T-helper 2 cell treated with Interferon-gamma antibody and Interleukin-4, amounts not matched to agents 5 μg/mL and 100 μg/mL, for 36 hours (primary cell): ENCODE data around the gene USP3.
"Not testable (repeated sequence)": the region's sequence is repeated elsewhere in the genome, so short reads cannot be mapped to it uniquely, and the experiment has no call there.

Experiments
- DNase-seq: peaks from one replicate; pipeline ENCODE4 v3.0.0; 2021; ENCODE audit warnings: low spot score
- H3K27ac Mint-ChIP-seq: one replicate; pipeline ENCODE4 v1.8.0; 2021; ENCODE audit warnings: mild to moderate bottlenecking, mixed read lengths
- H3K27me3 Mint-ChIP-seq: one replicate; pipeline ENCODE4 v1.8.0; 2021; ENCODE audit warnings: low read depth, mixed read lengths
- H3K36me3 Mint-ChIP-seq: one replicate; pipeline ENCODE4 v1.8.0; 2021; ENCODE audit warnings: low read depth, mixed read lengths
- H3K4me1 Mint-ChIP-seq: one replicate; pipeline ENCODE4 v1.8.0; 2021; ENCODE audit warnings: low read depth, mixed read lengths
- H3K4me3 Mint-ChIP-seq: one replicate; pipeline ENCODE4 v1.8.0; 2022; ENCODE audit warnings: mild to moderate bottlenecking, moderate library complexity, mixed read lengths
- H3K9me3 Mint-ChIP-seq: one replicate; pipeline ENCODE4 v1.8.0; 2021; ENCODE audit warnings: mixed read lengths

The USP3 gene

GRCh38 chr15:63507878-63508818, 3.8 kb downstream of the USP3 start:
- no peak for DNase-seq
- no peak overlapping the region for H3K27ac Mint-ChIP-seq
- no peaks in the 10 kb centered on the region for H3K27me3 Mint-ChIP-seq
- H3K4me1 Mint-ChIP-seq, result peaks cover 64% of the 10 kb centered on the region
- H3K4me3 Mint-ChIP-seq, result peak overlapping the region; percentile 35
- H3K9me3 Mint-ChIP-seq, result no peaks in the 10 kb centered on the region
- H3K36me3 Mint-ChIP-seq, result peaks cover 2% of the 10 kb centered on the region

GRCh38 chr15:63509056-63509954, 4.9 kb downstream of the USP3 start:
- H3K27ac Mint-ChIP-seq, result no peak overlapping the region
- H3K36me3 Mint-ChIP-seq, result peaks cover 2% of the 10 kb centered on the region
- H3K9me3 Mint-ChIP-seq, result no peaks in the 10 kb centered on the region
- no peaks in the 10 kb centered on the region for H3K27me3 Mint-ChIP-seq
- H3K4me1 Mint-ChIP-seq, result peaks cover 59% of the 10 kb centered on the region
- no peak for DNase-seq
- H3K4me3 Mint-ChIP-seq, result no peak overlapping the region

- Mint-ChIP-seq H3K27me3 (no peaks in the 10 kb centered on the region), H3K4me3 (peak overlapping the region; percentile 40), H3K4me1 (peaks cover 65% of the 10 kb centered on the region), H3K9me3 (no peaks in the 10 kb centered on the region), H3K36me3 (peaks cover 2% of the 10 kb centered on the region), H3K27ac (peak overlapping the region; percentile 59)
- DNase-seq, result no peak
Measured at GRCh38 chr15:63509955-63510940, 5.9 kb downstream of the USP3 start.

GRCh38 chr15:63512148-63512547, 7.8 kb downstream of the USP3 start:
- Mint-ChIP-seq H3K9me3 (no peaks in the 10 kb centered on the region), H3K4me3 (no peak overlapping the region), H3K27ac (no peak overlapping the region), H3K36me3 (peaks cover 3% of the 10 kb centered on the region), H3K4me1 (peaks cover 61% of the 10 kb centered on the region), H3K27me3 (no peaks in the 10 kb centered on the region)
- DNase-seq, result no peak

- H3K9me3 Mint-ChIP-seq, result no peaks in the 10 kb centered on the region
- H3K4me1 Mint-ChIP-seq, result peaks cover 62% of the 10 kb centered on the region
- no peak for DNase-seq
- H3K27ac Mint-ChIP-seq, result no peak overlapping the region
- H3K27me3 Mint-ChIP-seq, result no peaks in the 10 kb centered on the region
- peaks cover 3% of the 10 kb centered on the region for H3K36me3 Mint-ChIP-seq
- no peak overlapping the region for H3K4me3 Mint-ChIP-seq
Measured at GRCh38 chr15:63513271-63513670, 8.9 kb downstream of the USP3 start.

- H3K27ac Mint-ChIP-seq, result no peak overlapping the region
- H3K4me3 Mint-ChIP-seq, result no peak overlapping the region
- H3K27me3 Mint-ChIP-seq, result no peaks in the 10 kb centered on the region
- H3K4me1 Mint-ChIP-seq, result peaks cover 57% of the 10 kb centered on the region
- H3K9me3 Mint-ChIP-seq, result no peaks in the 10 kb centered on the region
- DNase-seq, result no peak
- peaks cover 3% of the 10 kb centered on the region for H3K36me3 Mint-ChIP-seq
Measured at GRCh38 chr15:63513728-63514127, 9.3 kb downstream of the USP3 start.

GRCh38 chr15:63514531-63514943, 10.1 kb downstream of the USP3 start:
- H3K27ac Mint-ChIP-seq, result no peak overlapping the region
- no peaks in the 10 kb centered on the region for H3K9me3 Mint-ChIP-seq
- H3K4me3 Mint-ChIP-seq, result no peak overlapping the region
- H3K36me3 Mint-ChIP-seq, result peaks cover 3% of the 10 kb centered on the region
- H3K4me1 Mint-ChIP-seq, result peaks cover 53% of the 10 kb centered on the region
- no peaks in the 10 kb centered on the region for H3K27me3 Mint-ChIP-seq
- no peak for DNase-seq

GRCh38 chr15:63517202-63517601, 12.8 kb downstream of the USP3 start:
- H3K9me3 Mint-ChIP-seq, result no peaks in the 10 kb centered on the region
- H3K36me3 Mint-ChIP-seq, result peaks cover 2% of the 10 kb centered on the region
- DNase-seq, result no peak
- H3K4me1 Mint-ChIP-seq, result peaks cover 39% of the 10 kb centered on the region
- H3K27ac Mint-ChIP-seq, result no peak overlapping the region
- no peaks in the 10 kb centered on the region for H3K27me3 Mint-ChIP-seq
- no peak overlapping the region for H3K4me3 Mint-ChIP-seq

GRCh38 chr15:63517628-63518027, 13.2 kb downstream of the USP3 start:
- peaks cover 2% of the 10 kb centered on the region for H3K36me3 Mint-ChIP-seq
- peak overlapping the region; percentile 9 for H3K4me3 Mint-ChIP-seq

GRCh38 chr15:63519041-63519440, 14.6 kb downstream of the USP3 start:
- Mint-ChIP-seq H3K27me3 (no peaks in the 10 kb centered on the region), H3K4me3 (no peak overlapping the region), H3K9me3 (no peaks in the 10 kb centered on the region), H3K36me3 (peaks cover 2% of the 10 kb centered on the region), H3K4me1 (peaks cover 44% of the 10 kb centered on the region), H3K27ac (no peak overlapping the region)
- no peak for DNase-seq

More at GRCh38 chr15:63517628-63518027, 13.2 kb downstream of the USP3 start:
- Mint-ChIP-seq H3K9me3 (no peaks in the 10 kb centered on the region), H3K27ac (no peak overlapping the region), H3K27me3 (no peaks in the 10 kb centered on the region), H3K4me1 (peaks cover 37% of the 10 kb centered on the region)
- DNase-seq, result no peak

- peaks cover 2% of the 10 kb centered on the region for H3K36me3 Mint-ChIP-seq
- no peak for DNase-seq
- no peak overlapping the region for H3K27ac Mint-ChIP-seq
- peaks cover 42% of the 10 kb centered on the region for H3K4me1 Mint-ChIP-seq
- H3K4me3 Mint-ChIP-seq, result no peak overlapping the region
- H3K27me3 Mint-ChIP-seq, result no peaks in the 10 kb centered on the region
- H3K9me3 Mint-ChIP-seq, result no peaks in the 10 kb centered on the region
Measured at GRCh38 chr15:63519548-63520178, 15.3 kb downstream of the USP3 start.

- not testable (repeated sequence) for H3K27ac Mint-ChIP-seq, H3K36me3 Mint-ChIP-seq, DNase-seq, H3K9me3 Mint-ChIP-seq, H3K4me3 Mint-ChIP-seq, H3K27me3 Mint-ChIP-seq
- H3K4me1 Mint-ChIP-seq, result peaks cover 41% of the 10 kb centered on the region
Measured at GRCh38 chr15:63520462-63520861, 16.1 kb downstream of the USP3 start.

- Mint-ChIP-seq H3K27me3 (no peaks in the 10 kb centered on the region), H3K36me3 (peaks cover 3% of the 10 kb centered on the region), H3K9me3 (no peaks in the 10 kb centered on the region), H3K4me3 (no peak overlapping the region), H3K4me1 (peaks cover 40% of the 10 kb centered on the region), H3K27ac (no peak overlapping the region)
- DNase-seq, result no peak
Measured at GRCh38 chr15:63522225-63522578, 17.8 kb downstream of the USP3 start.
